Stimulated activated CD4-positive, alpha-beta T cell treated with anti-CD3 and anti-CD28 coated beads, Interleukin-1b, Interleukin-23, amount 100 ng/mL, for 24 hours (primary cell): ENCODE data around the gene C2orf69.
"Not testable (repeated sequence)": the region's sequence is repeated elsewhere in the genome, so short reads cannot be mapped to it uniquely, and the experiment has no call there.

Source experiments
- DNase-seq, 4 experiments: peaks; one replicate each; pipeline ENCODE4 v3.0.0-alpha.2; 2020; ENCODE audit warnings: low read depth in 4 of 4, low spot score in 1 of 4

The C2orf69 gene

DNA sequence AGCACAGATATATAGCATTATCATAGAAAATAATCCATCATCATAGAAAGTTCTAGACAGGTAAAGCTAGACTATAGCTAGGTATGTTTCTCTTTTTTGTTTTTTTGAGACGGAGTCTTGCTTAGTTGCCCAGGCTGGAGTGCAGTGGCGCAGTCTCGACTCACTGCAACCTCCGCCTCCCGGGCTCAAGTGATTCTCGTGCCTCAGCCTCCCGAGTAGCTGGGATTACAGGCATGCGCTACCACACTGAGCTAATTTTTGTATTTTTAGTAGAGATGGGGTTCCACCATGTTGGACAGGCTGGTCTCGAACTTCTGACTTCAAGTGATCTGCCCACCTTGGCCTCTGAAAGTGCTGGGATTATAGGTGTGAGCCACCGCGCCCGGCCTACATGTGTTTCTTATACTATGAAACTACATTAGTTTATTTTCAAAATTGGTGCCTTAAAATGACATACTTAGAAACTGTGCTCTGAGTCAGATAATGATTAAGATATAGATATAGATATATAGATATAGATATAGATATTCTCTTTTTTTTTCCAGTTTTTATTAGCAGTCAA is 1.5 kb downstream of the C2orf69 start:
- DNase-seq: not testable (repeated sequence)

DNA sequence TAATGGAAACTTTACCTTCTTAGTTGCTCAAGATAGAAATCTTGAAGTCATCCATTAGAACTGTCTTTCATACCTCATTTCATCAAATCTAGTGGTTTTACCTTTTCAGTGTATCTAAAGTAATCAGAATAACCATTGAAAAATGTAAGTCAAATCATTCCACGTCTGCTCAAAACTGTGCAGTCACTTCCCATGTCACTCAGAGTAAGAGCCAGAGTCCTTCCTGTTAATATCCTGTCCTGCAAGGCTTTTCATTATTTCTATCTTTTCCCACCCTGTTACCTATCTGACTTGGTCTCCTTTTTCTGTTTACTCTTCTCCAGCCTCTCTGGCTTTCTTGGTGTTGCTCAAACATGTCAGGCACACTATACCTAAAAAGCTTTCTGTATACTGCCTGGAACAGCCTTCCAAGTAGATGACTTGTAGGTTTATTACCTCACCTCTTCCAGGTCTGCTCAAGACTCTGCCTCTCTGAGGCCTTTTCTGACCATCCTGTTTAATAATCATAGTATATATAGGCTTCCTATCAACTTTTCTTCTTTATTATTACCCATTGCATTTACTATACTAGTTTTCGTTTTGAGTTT is 3.4 kb downstream of the C2orf69 start:
- no peak for DNase-seq

- no peak for DNase-seq
Measured at GRCh38 chr2:199916980-199917379, 5.9 kb downstream of the C2orf69 start.

- no peak for DNase-seq
Measured at GRCh38 chr2:199922856-199923255, 11.8 kb downstream of the C2orf69 start.

- DNase-seq: no peak
Measured at GRCh38 chr2:199923924-199924323, 12.8 kb downstream of the C2orf69 start.

DNA sequence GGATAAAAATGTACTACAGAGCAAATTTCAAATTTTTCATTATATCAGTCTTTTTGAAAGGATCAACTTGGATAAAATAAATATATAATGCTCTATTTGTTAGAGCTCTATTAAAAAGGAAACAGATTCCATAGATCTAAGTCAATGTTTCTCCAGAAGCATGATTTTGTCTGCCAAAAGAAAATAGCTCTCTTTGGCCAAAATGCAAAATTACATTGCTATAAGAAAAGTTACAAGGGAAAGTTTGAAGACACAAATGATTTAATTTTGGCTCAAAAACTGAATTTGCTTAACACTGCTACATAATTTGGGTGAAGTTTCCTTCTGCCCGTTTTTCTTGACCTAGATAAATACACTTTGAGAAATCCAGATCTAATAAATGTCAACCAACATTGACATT is 15.7 kb downstream of the C2orf69 start:
- DNase-seq: no peak

DNA sequence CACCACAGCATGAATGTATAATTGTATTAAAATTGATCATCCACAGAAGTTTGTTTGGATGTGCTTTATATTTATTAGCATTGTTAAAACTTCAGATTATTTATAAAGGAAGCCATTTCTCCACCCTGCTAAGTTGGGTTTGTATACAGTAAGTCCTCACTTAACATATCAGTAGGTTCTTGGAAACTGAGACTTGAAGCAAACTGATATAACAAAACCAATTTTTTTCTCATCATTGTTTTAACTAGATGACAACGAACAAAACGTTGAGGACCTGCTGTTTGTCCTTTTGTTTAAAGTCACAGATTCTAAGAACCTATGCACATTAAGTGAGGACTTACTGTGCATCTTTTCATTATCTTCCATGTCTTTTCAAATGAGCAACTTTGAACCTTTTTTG is 17.1 kb downstream of the C2orf69 start:
- DNase-seq: no peak

- no peak for DNase-seq
Measured at GRCh38 chr2:199928626-199929025, 17.5 kb downstream of the C2orf69 start.

- no peak for DNase-seq
Measured at GRCh38 chr2:199929262-199929661, 18.2 kb downstream of the C2orf69 start.

- DNase-seq: no peak
Measured at GRCh38 chr2:199932312-199932855, 21.3 kb downstream of the C2orf69 start.

GRCh38 chr2:199933466-199933865 is 22.4 kb downstream of the C2orf69 start:
- DNase-seq: no peak

GRCh38 chr2:199936554-199936953 is 25.5 kb downstream of the C2orf69 start:
- no peak for DNase-seq

GRCh38 chr2:199940373-199940772 is 29.3 kb downstream of the C2orf69 start:
- DNase-seq: no peak

DNA sequence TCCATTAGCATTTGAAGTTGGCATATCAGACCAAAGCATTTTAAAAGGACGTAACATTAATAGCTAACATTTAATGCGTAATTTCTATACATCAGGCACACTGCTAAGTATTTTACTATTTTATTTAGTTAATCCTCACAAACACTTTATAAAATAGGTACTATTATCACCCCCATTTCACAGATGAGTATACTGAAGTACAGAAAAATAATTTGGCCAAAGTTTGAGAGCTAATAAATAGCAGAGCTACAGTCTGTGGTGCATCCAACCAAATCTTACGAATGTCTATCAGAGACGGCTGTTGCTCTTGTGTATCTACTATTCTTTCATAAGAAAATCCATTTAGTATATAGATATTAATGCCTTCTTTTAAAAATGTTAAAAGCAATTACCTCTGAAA is 32.3 kb downstream of the C2orf69 start:
- no peak for DNase-seq

- no peak for DNase-seq
Measured at GRCh38 chr2:199946196-199946595, 35.1 kb downstream of the C2orf69 start.

DNA sequence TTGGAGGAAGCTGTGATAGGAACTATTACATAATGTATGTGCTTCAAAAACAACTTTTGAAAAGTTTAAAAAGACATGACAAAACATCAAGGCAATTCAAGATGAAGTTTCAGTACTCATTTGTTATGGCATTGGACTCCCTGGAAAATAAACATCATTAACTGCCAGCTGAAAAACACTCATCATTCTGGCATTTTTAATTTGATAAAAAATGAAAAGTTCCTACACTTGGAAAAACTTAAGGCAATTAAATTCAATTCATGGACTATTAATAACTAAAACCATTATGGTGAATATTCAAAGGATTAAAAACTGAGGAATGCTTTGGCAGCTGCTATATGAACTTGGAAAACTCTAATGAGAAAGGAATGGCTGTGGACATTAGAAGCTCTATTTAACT is 35.7 kb downstream of the C2orf69 start:
- no peak for DNase-seq

- DNase-seq: no peak
Measured at GRCh38 chr2:199950396-199950795, 39.3 kb downstream of the C2orf69 start.

GRCh38 chr2:199951023-199951422 is 39.9 kb downstream of the C2orf69 start:
- DNase-seq: no peak

GRCh38 chr2:199955007-199955338 is 43.9 kb downstream of the C2orf69 start:
- no peak for DNase-seq

DNA sequence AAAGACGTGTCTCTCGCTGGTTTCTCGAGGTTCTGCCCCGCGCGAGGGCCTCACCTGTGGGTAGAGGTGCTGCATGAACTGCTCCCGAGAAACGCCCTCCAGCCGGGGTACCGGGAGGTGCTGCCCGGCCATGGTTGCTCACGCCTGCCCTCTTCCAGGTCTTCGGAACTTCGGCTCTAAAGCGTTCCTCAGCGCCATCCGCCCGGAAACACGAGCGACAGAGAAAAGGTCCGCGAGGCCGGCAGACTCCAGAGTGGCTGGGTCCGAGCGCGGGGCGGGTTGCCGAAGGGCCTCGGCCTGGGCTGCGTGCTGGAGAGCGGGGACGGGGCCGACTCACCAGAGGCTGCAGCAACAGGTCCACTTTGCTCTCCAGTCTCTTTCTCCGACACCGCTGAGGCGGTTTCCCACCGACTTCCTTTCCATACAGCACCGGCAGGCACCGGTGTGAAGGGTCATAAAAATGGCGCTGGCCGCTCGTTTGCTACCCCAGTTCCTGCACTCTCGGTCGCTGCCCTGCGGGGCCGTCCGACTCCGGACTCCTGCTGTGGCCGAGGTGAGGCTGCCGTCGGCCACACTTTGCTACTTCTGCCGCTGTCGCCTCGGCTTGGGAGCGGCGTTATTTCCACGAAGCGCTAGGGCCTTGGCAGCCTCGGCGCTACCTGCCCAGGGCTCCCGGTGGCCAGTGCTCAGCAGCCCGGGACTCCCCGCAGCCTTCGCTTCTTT is 44.4 kb downstream of the C2orf69 start, which contains the start of the genes MAIP1 and TYW5:
MAIP1 (plus strand) TSS at position 244 of the 723 bp plus-strand sequence; CDS start at position 461, 217 bp downstream.
TYW5 (minus strand) TSS at position 153 of the 723 bp plus-strand sequence; CDS start at position 132, 21 bp downstream.
- peak; percentile 59 to 72 (median 64) for DNase-seq

GRCh38 chr2:199956062-199956380 is 44.9 kb downstream of the C2orf69 start:
- no peak for DNase-seq

- DNase-seq: no peak
Measured at GRCh38 chr2:199958014-199958413, 46.9 kb downstream of the C2orf69 start.
